T-helper 2 cell treated with Interferon-gamma antibody and Interleukin-4, amounts not matched to agents 100 ng/mL and 5 ng/mL, for 36 hours (primary cell): Measurements from ENCODE around the gene STRBP. TPM values are rescaled to one million over a fixed set of nuclear protein-coding genes. Genes with fewer than 3 reads are reported as not detected.
"Not testable (repeated sequence)": the region's sequence is repeated elsewhere in the genome, so short reads cannot be mapped to it uniquely, and the experiment has no call there.

Source experiments
- intact Hi-C: fragments of 100-400 bp; cut with micrococcal nuclease; formaldehyde crosslinking; loops from one replicate; pipeline ENCODE4 v1.15.1; 2023
- total RNA-seq: library from RNA; stranded (reverse); gene quantifications from 2 replicates; pipeline ENCODE4 v1.2.3, GENCODE V29; 2022

Gene STRBP
- 18.1 and 18.2 TPM in 2 replicates for total RNA-seq

GRCh38 chr9:123268465-123269259 is at the start of gene STRBP:
Gene STRBP (minus strand): TSS chr9:123268586. CDS start chr9:123184134, 84,452 bp downstream.
- intact Hi-C loops: loop anchor here (1.0 to 5.0 kb wide), 6 partner anchors 38 to 664 kb away; partner anchors contain the start of genes DENND1A, PDCL and RABGAP1

- intact Hi-C loops: no loop called here
Measured at GRCh38 chr9:123316053-123316718, 47.8 kb upstream of the STRBP start.

- intact Hi-C loops: no loop called here
Measured at GRCh38 chr9:123315635-123316034, 47.2 kb upstream of the STRBP start.

GRCh38 chr9:123314617-123315016 is 46.2 kb upstream of the STRBP start:
- intact Hi-C loops: no loop called here

- intact Hi-C loops: no loop called here
Measured at GRCh38 chr9:123312306-123312877, 44.0 kb upstream of the STRBP start.

GRCh38 chr9:123311250-123311752 is 42.9 kb upstream of the STRBP start:
- intact Hi-C loops: no loop called here

- intact Hi-C loops: no loop called here
Measured at GRCh38 chr9:123310551-123311249, 42.3 kb upstream of the STRBP start.

GRCh38 chr9:123309611-123310010 is 41.2 kb upstream of the STRBP start:
- intact Hi-C loops: no loop called here

- intact Hi-C loops: loop anchor here (1.0 kb wide), 1 partner anchor 38 kb away; the partner anchor contains the start of gene STRBP
Measured at GRCh38 chr9:123305879-123306278, 37.5 kb upstream of the STRBP start.

GRCh38 chr9:123304340-123304691 is 35.9 kb upstream of the STRBP start:
- intact Hi-C loops: no loop called here

GRCh38 chr9:123302348-123303214 is 34.2 kb upstream of the STRBP start:
- intact Hi-C loops: no loop called here

GRCh38 chr9:123301936-123302335 is 33.5 kb upstream of the STRBP start:
- intact Hi-C loops: not testable (repeated sequence)

GRCh38 chr9:123300554-123300953 is 32.2 kb upstream of the STRBP start:
- intact Hi-C loops: no loop called here

- intact Hi-C loops: no loop called here
Measured at GRCh38 chr9:123299558-123300126, 31.3 kb upstream of the STRBP start.

- intact Hi-C loops: no loop called here
Measured at GRCh38 chr9:123296174-123296573, 27.8 kb upstream of the STRBP start.

GRCh38 chr9:123291736-123292135 is 23.4 kb upstream of the STRBP start:
- intact Hi-C loops: no loop called here

- intact Hi-C loops: no loop called here
Measured at GRCh38 chr9:123290764-123291163, 22.4 kb upstream of the STRBP start.

GRCh38 chr9:123287639-123288038 is 19.3 kb upstream of the STRBP start:
- intact Hi-C loops: no loop called here

GRCh38 chr9:123286324-123286723 is 17.9 kb upstream of the STRBP start:
- intact Hi-C loops: no loop called here

GRCh38 chr9:123284656-123285055 is 16.3 kb upstream of the STRBP start:
- intact Hi-C loops: no loop called here
